Measurements from ENCODE around the gene LEF1. TPM values are rescaled to one million over a fixed set of nuclear protein-coding genes. Genes with fewer than 3 reads are reported as not detected.

The LEF1 gene
- polyA plus RNA-seq, 1 donor (not counting 4 experiments of a cell fraction or from before 2014, with no cell fraction given) = 1.5 TPM

DNA sequence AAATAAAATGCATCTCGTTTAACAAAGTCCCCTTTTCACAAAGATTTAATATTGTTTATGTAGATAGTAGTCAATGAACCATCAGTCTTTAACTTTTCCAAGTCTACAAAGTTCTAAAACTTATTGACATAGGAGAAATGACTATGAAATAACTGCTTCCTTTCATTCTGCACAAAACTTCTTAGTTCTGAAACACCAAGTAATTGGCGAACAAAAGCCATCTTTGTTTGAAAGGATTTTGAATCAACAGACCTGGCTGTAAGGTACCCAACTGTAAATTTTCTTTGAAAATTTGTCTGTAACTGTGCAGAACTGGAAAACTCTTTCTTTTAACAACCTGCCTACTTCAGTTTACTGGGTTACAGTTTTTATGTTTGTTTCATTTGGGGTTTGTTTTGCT, 25.9 kb downstream of the LEF1 start:
- Histone ChIP-seq H3K79me2 (ENCODE audit: control insufficient read depth, insufficient read depth, low read length) (no peaks in the 10 kb centered on the region), H3K4me1 (ENCODE audit: control insufficient read depth, extremely low read depth, insufficient read depth, low read length) (no peaks in the 10 kb centered on the region), H4K20me1 (ENCODE audit: control insufficient read depth, extremely low read depth, insufficient read depth, low read length) (no peaks in the 10 kb centered on the region), H2AFZ (ENCODE audit: control insufficient read depth, low read length) (no peak overlapping the region), H3K9me1 (ENCODE audit: control insufficient read depth, extremely low read depth, insufficient read depth, low read length) (no peaks in the 10 kb centered on the region), H3K36me3 (ENCODE audit: control insufficient read depth in 2 of 2, extremely low read depth in 1 of 2, insufficient read depth in 2 of 2, low read length in 2 of 2) (no peaks in the 10 kb centered on the region), H3K27me3 (ENCODE audit: control insufficient read depth, extremely low read depth, insufficient read depth, low read length) (peaks cover 8% of the 10 kb centered on the region), H3K4me2 (ENCODE audit: control insufficient read depth, extremely low read depth, insufficient read depth, low read depth, low read length) (no peak overlapping the region), H3K4me3 (ENCODE audit: control insufficient read depth in 2 of 3, extremely low read depth in 1 of 3, insufficient read depth in 2 of 3, low read depth in 1 of 3, low read length in 3 of 3) (no peak overlapping the region), H3K27ac (ENCODE audit: control insufficient read depth, insufficient read depth, low read length) (no peak overlapping the region), H3K9me3 (ENCODE audit: control insufficient read depth, low read depth, low read length) (no peaks in the 10 kb centered on the region), H3K9ac (ENCODE audit: control insufficient read depth, extremely low read depth, insufficient read depth, low read length) (no peak overlapping the region)
- DNase-seq (ENCODE audit: low read depth, low spot score) (no peak), FAIRE-seq (no peak)
- no peak for TF ChIP-seq EZH2 (IDR thresholded peaks at IDR 0.05; ENCODE audit: low read length)
- TF ChIP-seq, protein P1, sequence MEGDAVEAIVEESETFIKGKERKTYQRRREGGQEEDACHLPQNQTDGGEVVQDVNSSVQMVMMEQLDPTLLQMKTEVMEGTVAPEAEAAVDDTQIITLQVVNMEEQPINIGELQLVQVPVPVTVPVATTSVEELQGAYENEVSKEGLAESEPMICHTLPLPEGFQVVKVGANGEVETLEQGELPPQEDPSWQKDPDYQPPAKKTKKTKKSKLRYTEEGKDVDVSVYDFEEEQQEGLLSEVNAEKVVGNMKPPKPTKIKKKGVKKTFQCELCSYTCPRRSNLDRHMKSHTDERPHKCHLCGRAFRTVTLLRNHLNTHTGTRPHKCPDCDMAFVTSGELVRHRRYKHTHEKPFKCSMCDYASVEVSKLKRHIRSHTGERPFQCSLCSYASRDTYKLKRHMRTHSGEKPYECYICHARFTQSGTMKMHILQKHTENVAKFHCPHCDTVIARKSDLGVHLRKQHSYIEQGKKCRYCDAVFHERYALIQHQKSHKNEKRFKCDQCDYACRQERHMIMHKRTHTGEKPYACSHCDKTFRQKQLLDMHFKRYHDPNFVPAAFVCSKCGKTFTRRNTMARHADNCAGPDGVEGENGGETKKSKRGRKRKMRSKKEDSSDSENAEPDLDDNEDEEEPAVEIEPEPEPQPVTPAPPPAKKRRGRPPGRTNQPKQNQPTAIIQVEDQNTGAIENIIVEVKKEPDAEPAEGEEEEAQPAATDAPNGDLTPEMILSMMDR (optimal IDR thresholded peaks at IDR 0.05 in 1 of 3, IDR thresholded peaks at IDR 0.05 in 1 of 3, conservative IDR thresholded peaks at IDR 0.05 in 1 of 3; ENCODE audit: extremely low read depth in 1 of 3, insufficient read depth in 2 of 3, low read length in 3 of 3) = no peak
- dilution Hi-C loops (cut with MboI; ENCODE audit: extremely low pct_ligation_motif_present, low sequenced_read_pairs) = no loop called here

DNA sequence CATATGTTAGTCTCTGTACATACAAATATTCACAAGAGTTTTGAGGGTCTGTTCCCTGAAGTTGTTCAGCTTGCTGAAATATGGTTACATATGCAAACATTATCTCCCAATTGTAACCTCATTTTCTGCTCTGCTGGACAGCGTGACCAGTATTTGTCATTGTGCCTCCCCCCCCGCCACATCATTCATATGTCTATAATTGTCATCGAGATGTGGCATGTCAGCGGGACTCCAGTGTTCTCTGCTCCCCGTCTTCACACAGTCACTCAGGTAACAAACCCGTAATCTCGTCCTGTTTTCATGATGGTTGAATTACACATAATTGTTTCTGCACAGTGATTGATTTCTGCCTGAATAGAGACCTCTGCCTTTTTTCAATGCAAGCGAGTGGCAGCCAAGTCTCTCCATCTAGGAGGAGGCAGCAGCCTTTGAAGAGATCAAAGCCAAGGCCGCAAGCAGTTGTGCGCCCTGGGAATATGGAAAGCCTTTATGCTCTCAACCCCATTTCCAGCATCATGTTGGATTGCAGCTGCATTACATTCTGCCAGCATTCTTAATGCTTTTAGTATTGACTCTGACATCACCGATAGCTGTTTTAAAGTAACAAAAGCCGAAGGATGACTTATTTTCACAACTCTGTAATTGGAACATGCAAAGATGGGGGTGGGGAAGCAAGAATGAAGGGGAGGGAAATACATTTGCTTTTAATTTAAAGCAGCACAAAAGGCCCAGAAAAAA, 27.4 kb downstream of the LEF1 start:
- FAIRE-seq (no peak), DNase-seq (ENCODE audit: low read depth, low spot score) (no peak)
- Histone ChIP-seq H3K9me1 (ENCODE audit: control insufficient read depth, extremely low read depth, insufficient read depth, low read length) (no peaks in the 10 kb centered on the region), H3K27me3 (ENCODE audit: control insufficient read depth, extremely low read depth, insufficient read depth, low read length) (peaks cover 8% of the 10 kb centered on the region), H3K9ac (ENCODE audit: control insufficient read depth, extremely low read depth, insufficient read depth, low read length) (no peak overlapping the region), H3K79me2 (ENCODE audit: control insufficient read depth, insufficient read depth, low read length) (no peaks in the 10 kb centered on the region), H3K36me3 (ENCODE audit: control insufficient read depth in 2 of 2, extremely low read depth in 1 of 2, insufficient read depth in 2 of 2, low read length in 2 of 2) (no peaks in the 10 kb centered on the region), H3K4me3 (ENCODE audit: control insufficient read depth in 2 of 3, extremely low read depth in 1 of 3, insufficient read depth in 2 of 3, low read depth in 1 of 3, low read length in 3 of 3) (no peak overlapping the region), H3K4me1 (ENCODE audit: control insufficient read depth, extremely low read depth, insufficient read depth, low read length) (no peaks in the 10 kb centered on the region), H3K9me3 (ENCODE audit: control insufficient read depth, low read depth, low read length) (no peaks in the 10 kb centered on the region), H3K4me2 (ENCODE audit: control insufficient read depth, extremely low read depth, insufficient read depth, low read depth, low read length) (no peak overlapping the region), H4K20me1 (ENCODE audit: control insufficient read depth, extremely low read depth, insufficient read depth, low read length) (no peaks in the 10 kb centered on the region), H3K27ac (ENCODE audit: control insufficient read depth, insufficient read depth, low read length) (no peak overlapping the region), H2AFZ (ENCODE audit: control insufficient read depth, low read length) (no peak overlapping the region)
- dilution Hi-C loops (cut with MboI; ENCODE audit: extremely low pct_ligation_motif_present, low sequenced_read_pairs) = no loop called here
- TF ChIP-seq, protein P1 (optimal IDR thresholded peaks at IDR 0.05 in 1 of 3, IDR thresholded peaks at IDR 0.05 in 1 of 3, conservative IDR thresholded peaks at IDR 0.05 in 1 of 3; ENCODE audit: extremely low read depth in 1 of 3, insufficient read depth in 2 of 3, low read length in 3 of 3) = no peak
- no peak for TF ChIP-seq EZH2 (IDR thresholded peaks at IDR 0.05; ENCODE audit: low read length)
